ENCODE results near the gene TF.
"Not testable (repeated sequence)": the region's sequence is repeated elsewhere in the genome, so short reads cannot be mapped to it uniquely, and the experiment has no call there.

Gene TF

GRCh38 chr3:133765256-133765655 is 19.1 kb downstream of the TF start:
- DNase-seq (ENCODE audit: low spot score): no peak

DNA sequence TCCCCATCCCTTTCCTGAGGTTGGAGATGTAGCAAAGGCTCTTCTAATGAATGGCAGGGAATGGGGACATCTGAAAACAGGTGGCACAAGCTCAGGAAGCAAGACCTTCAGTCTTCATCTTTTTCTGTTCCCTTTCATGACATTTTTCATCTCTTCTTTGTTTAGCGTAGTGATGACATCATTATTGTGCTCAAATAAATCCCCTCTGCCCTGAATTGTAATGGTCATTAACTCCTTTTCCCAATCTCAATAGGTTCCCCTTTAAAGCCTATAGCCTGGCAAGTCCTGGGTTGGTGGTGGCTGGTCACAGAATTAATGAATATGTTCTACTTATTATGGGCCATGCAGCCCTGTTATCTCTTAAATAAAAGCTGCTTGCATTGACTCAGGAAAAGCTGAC is 21.4 kb downstream of the TF start:
- DNase-seq (ENCODE audit: low spot score): no peak

GRCh38 chr3:133769536-133769935 is 23.3 kb downstream of the TF start:
- DNase-seq (ENCODE audit: low spot score): no peak

DNA sequence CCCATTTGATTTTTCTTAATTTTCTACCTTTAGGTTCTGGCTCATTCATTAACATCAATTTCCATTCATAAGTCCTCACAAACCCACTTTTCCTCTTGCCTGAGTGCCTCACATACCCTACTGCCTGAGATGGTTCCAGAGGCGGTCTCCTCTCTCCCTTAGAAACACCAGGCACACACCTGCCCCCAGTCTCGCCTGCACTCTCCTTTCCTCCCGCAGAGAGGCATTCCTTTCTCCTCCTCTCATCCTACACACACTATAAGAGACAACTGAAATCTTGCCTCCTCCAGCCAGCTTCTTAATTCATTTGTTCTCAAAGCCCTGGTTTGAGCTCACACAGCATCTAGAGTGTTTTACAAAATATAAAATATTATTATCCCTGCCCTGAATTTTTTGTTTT is 27.5 kb downstream of the TF start:
- no peak for DNase-seq (ENCODE audit: low spot score)

DNA sequence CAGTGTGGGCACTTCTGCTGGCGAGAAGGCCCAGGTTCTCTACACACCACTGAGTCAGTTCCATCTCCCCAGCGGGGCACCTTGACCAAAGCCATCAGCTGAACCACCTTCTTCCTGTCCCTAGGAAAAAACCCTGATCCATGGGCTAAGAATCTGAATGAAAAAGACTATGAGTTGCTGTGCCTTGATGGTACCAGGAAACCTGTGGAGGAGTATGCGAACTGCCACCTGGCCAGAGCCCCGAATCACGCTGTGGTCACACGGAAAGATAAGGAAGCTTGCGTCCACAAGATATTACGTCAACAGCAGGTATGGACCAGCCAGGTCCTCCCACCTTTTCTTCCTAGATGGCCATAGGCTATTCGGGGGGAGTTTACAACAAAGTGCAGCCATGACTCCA is 29.1 kb downstream of the TF start:
- no peak for DNase-seq (ENCODE audit: low spot score)

DNA sequence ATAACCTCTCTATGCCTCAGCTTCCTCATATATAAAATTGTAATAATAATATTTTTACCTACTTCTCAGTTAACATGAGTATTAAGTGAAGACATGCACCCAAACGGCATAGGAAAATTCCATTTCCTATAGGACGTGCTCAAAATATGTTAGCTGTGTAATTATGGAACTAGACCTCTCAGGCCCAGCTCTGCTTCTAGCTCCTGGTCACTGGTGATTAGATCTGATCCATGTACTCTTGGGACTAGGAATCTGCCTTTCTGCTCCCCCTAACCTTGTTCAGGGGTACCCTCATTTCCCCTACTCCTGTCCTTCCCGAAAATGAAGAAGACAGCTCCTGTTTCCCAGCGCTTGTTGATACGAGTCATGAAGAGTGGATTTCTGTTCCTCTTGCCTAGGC is 29.6 kb downstream of the TF start:
- DNase-seq (ENCODE audit: low spot score): no peak

DNA sequence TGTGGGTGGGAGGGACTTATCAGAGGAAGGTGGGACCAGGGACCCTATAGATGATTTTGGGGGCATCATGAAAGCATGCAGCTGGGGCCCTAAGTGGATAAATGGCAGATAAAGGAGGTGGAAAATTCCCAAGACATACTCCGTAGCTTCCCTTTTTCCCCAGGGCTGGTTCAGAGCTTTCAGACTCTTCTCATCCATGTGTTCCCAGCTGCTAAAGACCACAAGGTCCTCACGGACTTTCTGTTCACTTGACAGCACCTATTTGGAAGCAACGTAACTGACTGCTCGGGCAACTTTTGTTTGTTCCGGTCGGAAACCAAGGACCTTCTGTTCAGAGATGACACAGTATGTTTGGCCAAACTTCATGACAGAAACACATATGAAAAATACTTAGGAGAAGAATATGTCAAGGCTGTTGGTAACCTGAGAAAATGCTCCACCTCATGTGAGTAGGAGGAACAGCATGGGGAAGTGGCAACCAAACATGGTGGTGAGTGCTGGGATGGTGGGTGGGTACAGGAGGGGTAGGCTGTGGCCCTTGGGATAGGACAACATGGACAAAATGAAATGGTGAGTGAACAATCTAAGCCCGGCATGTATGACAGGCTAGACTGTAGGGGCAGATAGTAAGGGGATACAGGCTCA is 30.7 kb downstream of the TF start:
- DNase-seq (ENCODE audit: low spot score): no peak

GRCh38 chr3:133777807-133778568 is 31.8 kb downstream of the TF start:
- no peak for DNase-seq (ENCODE audit: low spot score)

DNA sequence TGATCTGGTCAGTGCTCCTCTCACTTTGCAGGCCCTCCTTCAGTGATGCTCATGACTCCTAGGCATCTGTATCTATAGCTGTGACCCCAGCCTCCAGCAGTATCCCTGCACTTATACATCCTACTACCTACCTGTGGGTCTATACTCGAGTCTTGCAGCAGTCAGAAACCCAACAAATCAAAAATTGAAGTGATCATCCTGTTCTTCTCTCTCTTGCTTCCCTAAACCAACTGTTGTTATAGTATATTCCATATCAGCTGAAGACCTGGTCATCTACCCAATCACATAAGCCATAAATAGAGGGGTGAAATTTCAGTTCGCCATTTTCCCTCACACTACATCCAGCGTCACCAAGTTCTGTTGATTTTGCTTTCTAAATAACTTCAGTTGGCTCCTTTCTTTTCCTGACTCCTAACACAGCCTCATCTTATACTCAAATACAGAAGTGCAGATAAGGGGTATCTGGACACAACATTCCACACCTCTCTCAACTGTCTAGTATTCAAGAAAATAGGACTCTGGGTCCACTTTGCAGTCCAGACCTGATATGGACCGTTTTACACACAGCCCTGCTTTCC is 33.5 kb downstream of the TF start:
- DNase-seq (ENCODE audit: low spot score): no peak

DNA sequence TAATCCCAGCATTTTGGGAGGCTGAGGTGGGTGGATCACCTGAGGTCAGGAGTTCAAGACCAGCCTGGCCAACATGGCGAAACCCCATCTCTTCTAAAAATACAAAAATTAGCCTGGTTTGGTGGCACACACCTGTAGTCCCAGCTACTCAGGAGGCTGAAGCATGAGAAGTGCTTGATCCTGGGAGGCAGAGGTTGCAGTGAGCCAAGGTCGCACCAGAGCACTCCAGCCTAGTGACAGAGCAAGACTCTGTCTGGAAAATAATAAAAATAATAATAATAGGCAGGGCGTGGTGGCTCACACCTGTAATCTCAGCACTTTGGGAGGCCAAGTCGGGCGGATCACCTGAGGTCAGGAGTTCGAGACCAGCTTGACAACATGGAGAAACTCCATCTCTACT is 34.6 kb downstream of the TF start:
- not testable (repeated sequence) for DNase-seq (ENCODE audit: low spot score)

GRCh38 chr3:133781570-133781969 is 35.4 kb downstream of the TF start:
- no peak for DNase-seq (ENCODE audit: low spot score)

DNA sequence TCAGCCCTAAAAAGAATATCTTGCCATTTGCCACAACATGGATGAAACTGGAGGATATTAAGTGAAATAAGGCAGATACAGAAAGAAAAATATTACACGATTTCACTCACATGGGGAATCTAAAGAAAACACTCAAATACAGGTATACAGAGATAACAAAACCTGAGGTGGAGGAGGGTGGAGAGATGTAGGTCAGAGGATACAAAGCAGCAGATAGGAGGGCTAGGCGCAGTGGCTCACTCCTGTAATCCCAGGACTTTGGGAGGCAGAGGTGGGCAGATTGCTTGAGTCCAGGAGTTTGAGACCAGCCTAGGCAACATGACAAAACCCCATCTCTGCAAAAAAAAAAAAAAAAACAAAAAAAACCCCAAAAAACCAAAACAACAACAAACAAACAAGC is 36.3 kb downstream of the TF start:
- DNase-seq (ENCODE audit: low spot score): no peak

- no peak for DNase-seq (ENCODE audit: low spot score)
These were observed 37.6 kb downstream of the TF start for GRCh38 chr3:133783762-133784161.

DNA sequence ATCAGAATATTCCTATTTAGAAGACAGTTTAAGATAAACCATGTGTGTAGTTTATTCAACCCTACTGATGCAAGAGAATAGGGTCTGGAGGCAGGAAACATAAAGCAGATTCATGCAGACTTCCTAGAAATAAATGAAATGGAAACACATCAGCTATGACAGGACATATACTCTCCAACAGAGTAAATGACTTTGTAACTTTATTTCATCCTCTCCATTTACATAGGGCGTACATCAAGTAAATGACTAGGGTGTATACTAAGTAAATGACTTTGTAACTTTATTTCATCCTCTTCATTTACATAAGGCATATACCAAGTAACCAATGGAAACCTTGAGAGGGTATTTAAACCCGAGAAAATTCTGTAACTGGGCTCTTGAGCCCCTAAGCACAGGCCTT is 41.8 kb downstream of the TF start:
- no peak for DNase-seq (ENCODE audit: low spot score)

DNA sequence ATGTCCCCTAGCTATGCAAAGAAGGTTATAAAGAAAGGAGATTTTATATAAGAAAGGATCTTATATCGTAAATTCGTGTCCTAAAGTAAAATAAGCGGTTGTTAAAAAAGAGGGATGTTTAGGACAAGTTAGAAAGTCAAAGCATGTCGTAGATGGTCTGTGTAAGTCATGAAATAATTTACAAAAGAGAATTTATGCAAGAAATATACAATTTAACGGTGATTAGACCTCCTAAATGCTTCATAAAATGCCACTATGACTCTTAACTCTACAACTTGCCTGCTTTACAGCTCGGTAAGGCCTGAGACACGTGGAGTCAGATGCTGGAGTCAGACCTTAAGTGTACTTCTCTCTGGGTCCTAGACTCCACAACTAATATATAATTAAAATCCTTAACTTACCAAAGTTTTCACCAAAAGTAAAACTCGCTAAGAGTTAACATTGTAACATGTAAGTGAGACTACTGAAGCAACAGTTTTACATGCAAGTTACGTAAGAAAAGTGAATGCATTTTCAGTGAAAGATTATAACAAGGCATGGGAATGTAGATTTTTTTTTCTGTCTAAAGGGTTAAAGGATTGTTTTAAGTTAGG is 46.1 kb downstream of the TF start:
- DNase-seq (ENCODE audit: low spot score): no peak

- DNase-seq (ENCODE audit: low spot score): no peak
These were observed 51.4 kb downstream of the TF start for GRCh38 chr3:133797396-133798105.

GRCh38 chr3:133799794-133800585 is 53.8 kb downstream of the TF start:
- no peak for DNase-seq (ENCODE audit: low spot score)

DNA sequence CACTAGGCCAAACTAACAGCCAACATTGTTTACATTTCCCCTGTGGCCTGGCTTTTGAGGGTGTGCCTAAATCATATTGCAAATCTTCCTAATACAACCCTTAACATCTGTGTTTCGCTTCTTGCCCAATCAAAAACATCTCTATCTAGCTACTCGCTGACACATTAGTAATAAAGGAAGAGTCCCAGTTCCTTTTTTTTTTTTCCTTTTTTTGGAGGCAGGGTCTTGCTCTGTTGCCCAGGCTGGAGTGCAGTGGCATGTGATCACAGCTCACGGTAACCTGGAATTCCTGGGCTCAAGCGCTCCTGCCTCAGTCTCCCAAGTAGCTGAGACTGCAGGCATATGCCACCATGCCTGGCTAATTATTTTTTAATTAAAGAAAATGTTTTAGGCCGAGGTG is 57.3 kb downstream of the TF start:
- DNase-seq (ENCODE audit: low spot score): no peak

DNA sequence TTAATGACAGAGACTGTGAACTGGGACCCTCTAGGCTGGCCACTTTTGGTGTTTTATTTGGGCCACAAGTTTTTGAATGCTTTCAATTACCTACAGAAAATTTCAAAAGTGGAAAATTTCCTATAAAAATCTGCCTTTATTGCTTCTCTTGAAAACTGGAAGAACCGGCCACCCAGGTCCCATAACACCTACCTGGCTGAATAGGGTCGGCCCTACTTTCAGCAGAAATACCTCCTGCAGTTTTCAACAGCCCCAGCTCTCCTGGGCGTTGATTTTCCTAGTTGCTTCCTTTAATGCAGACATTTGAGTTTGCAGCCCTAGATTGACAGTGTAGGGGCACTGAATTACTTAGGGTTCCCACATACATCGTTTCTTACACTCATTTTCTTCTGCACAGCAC is 58.7 kb downstream of the TF start:
- DNase-seq (ENCODE audit: low spot score): no peak

DNA sequence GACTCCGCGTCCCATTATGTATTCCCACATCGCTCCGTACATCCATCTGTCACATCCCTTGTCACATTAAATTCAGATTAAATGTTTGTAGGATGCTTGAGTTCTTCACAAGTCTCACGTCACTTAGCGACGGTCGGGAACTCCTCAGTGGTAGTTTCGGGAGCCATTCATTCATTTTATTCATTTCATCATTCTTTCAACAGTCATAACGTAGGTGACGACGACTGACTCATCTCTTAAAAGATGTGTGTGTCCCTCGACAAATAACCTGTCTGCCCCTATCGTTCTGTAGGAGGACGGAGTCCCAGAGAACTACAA is 59.1 kb downstream of the TF start:
- DNase-seq (ENCODE audit: low spot score): no peak

DNA sequence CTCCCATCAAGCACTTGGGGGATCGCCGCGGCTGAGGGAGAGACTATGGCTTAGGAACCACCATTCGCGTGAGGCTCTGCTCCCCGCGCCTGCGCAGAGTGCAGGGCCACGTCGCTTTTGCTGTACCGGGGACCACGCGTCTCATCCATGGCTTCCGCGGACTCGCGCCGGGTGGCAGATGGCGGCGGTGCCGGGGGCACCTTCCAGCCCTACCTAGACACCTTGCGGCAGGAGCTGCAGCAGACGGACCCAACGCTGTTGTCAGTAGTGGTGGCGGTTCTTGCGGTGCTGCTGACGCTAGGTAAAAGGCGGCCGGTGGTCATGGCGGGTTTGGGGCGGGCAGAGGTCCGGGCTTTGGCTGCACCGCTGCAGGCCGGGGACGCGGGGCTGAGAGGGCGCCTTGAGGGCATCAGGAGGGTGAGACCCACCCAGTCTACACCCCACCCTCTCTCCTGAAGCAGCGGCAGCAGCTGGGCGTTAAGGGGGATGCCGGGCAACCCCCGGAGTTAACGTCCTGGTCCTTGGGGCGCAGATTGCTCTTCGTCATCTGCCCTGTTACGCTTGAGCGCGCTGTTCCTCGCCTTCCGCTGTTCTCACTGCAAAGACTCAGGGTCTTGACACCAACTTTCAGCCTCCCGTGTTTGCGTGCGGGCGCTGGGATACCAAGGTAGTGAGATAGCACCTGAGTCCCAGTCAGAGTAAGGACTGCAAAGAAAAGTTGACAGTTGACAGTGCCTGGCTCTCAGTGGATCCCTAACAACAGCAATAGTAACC is 59.7 kb downstream of the TF start, which contains the start of gene SRPRB:
SRPRB (plus strand) TSS at position 114 of the 774 bp plus-strand sequence; CDS start at position 148, 34 bp downstream.
- peak; percentile 95 for DNase-seq (ENCODE audit: low spot score)
